H9 (cell line): ENCODE data around the gene PROSER3. TPM values are rescaled to one million over a fixed set of nuclear protein-coding genes. Genes with fewer than 3 reads are reported as not detected.

Source experiments
- DNase-seq: peaks from one replicate; pipeline ENCODE4 v3.0.0-alpha.2; 2017
- H2AFZ ChIP-seq: one replicate; pipeline ENCODE4 v1.6.1; 2013; ENCODE audit warnings: mild to moderate bottlenecking, low read length, control low read depth, moderate library complexity
- H2AK5ac ChIP-seq: 2 replicates; pipeline ENCODE4 v1.6.1; 2013; ENCODE audit warnings: low read length, control low read depth, mixed read lengths; ENCODE audit not compliant: insufficient read length
- H2BK120ac ChIP-seq: one replicate; pipeline ENCODE4 v1.6.1; 2013; ENCODE audit warnings: low read depth, mild to moderate bottlenecking, low read length, control low read depth, inconsistent platforms; ENCODE audit not compliant: poor library complexity, severe bottlenecking
- H2BK12ac ChIP-seq: 2 replicates; pipeline ENCODE4 v1.6.1; 2013; ENCODE audit warnings: low read length, control low read depth, mixed read lengths, low read depth; ENCODE audit not compliant: insufficient read length
- H2BK15ac ChIP-seq: 2 replicates; pipeline ENCODE4 v1.6.1; 2013; ENCODE audit warnings: low read depth, low read length, control low read depth
- H2BK20ac ChIP-seq: one replicate; pipeline ENCODE4 v1.6.1; 2013; ENCODE audit warnings: low read depth, mild to moderate bottlenecking, low read length, control low read depth, inconsistent platforms; ENCODE audit not compliant: poor library complexity, severe bottlenecking
- H2BK5ac ChIP-seq: 2 replicates; pipeline ENCODE4 v1.6.1; 2013; ENCODE audit warnings: low read length, control low read depth, mixed read lengths; ENCODE audit not compliant: insufficient read length
- H3K14ac ChIP-seq: 2 replicates; pipeline ENCODE4 v1.6.1; 2013; ENCODE audit warnings: low read length, control low read depth; ENCODE audit not compliant: insufficient read depth
- H3K18ac ChIP-seq: 2 replicates; pipeline ENCODE4 v1.6.1; 2013; ENCODE audit warnings: low read depth, mild to moderate bottlenecking, mixed read lengths, low read length, control low read depth; ENCODE audit not compliant: insufficient read length
- H3K23ac ChIP-seq: 2 replicates; pipeline ENCODE4 v1.6.1; 2013; ENCODE audit warnings: low read length, control low read depth, mixed read lengths, low read depth; ENCODE audit not compliant: insufficient read length
- H3K23me2 ChIP-seq: 2 replicates; pipeline ENCODE4 v1.6.1; 2013; ENCODE audit warnings: low read depth, mild to moderate bottlenecking, mixed read lengths, low read length, control low read depth; ENCODE audit not compliant: insufficient read length, poor library complexity, severe bottlenecking
- H3K27ac ChIP-seq: 2 replicates; pipeline ENCODE4 v1.5.1; 2013; ENCODE audit warnings: low read length, control low read depth, mixed read lengths, low read depth; ENCODE audit not compliant: insufficient read length
- H3K27me3 ChIP-seq: 2 replicates; pipeline ENCODE4 v1.6.1; 2013; ENCODE audit warnings: low read length, control low read depth, inconsistent platforms; ENCODE audit not compliant: insufficient read depth
- H3K4ac ChIP-seq: 2 replicates; pipeline ENCODE4 v1.6.1; 2013; ENCODE audit warnings: low read depth, mild to moderate bottlenecking, control low read depth, inconsistent platforms, low read length, moderate library complexity
- H3K4me1 ChIP-seq: 2 replicates; pipeline ENCODE4 v1.6.1; 2013; ENCODE audit warnings: low read length, control low read depth, inconsistent platforms; ENCODE audit not compliant: insufficient read depth
- H3K4me2 ChIP-seq: 2 replicates; pipeline ENCODE4 v1.6.1; 2013; ENCODE audit warnings: low read length, control low read depth, mixed read lengths; ENCODE audit not compliant: insufficient read length, insufficient read depth
- H3K56ac ChIP-seq: 2 replicates; pipeline ENCODE4 v1.6.1; 2013; ENCODE audit warnings: low read depth, mild to moderate bottlenecking, mixed read lengths, low read length, control low read depth; ENCODE audit not compliant: insufficient read length
- H3K79me1 ChIP-seq: 2 replicates; pipeline ENCODE4 v1.6.1; 2013; ENCODE audit warnings: low read depth, mild to moderate bottlenecking, moderate library complexity, low read length, control low read depth, inconsistent platforms; ENCODE audit not compliant: insufficient read depth, poor library complexity, severe bottlenecking
- H3K79me2 ChIP-seq: 2 replicates; pipeline ENCODE4 v1.6.1; 2013; ENCODE audit warnings: low read length, control low read depth, inconsistent platforms; ENCODE audit not compliant: insufficient read depth
- H3K9ac ChIP-seq: 2 replicates; pipeline ENCODE4 v1.6.1; 2013; ENCODE audit warnings: low read length, control low read depth, mixed read lengths; ENCODE audit not compliant: insufficient read length; ENCODE audit errors: extremely low read depth
- H3K9me3 ChIP-seq: one replicate; pipeline ENCODE4 v1.6.1; 2013; ENCODE audit warnings: low read depth, low read length, inconsistent platforms; ENCODE audit not compliant: control insufficient read depth
- H3T11ph ChIP-seq: one replicate; pipeline ENCODE4 v1.6.1; 2013; ENCODE audit warnings: mild to moderate bottlenecking, low read length, control low read depth, inconsistent platforms
- H4K20me1 ChIP-seq: one replicate; pipeline ENCODE4 v1.6.1; 2013; ENCODE audit not compliant: control insufficient read depth, insufficient read length, insufficient read depth
- H4K5ac ChIP-seq: 2 replicates; pipeline ENCODE4 v1.6.1; 2013; ENCODE audit warnings: low read depth, mild to moderate bottlenecking, mixed read lengths, low read length, control low read depth; ENCODE audit not compliant: insufficient read length
- H4K8ac ChIP-seq: replicated peaks from 2 replicates; pipeline ENCODE4 v1.6.1; 2013; ENCODE audit warnings: low read length, control low read depth, mixed read lengths, low read depth; ENCODE audit not compliant: insufficient read length
- H4K91ac ChIP-seq: 2 replicates; pipeline ENCODE4 v1.6.1; 2013; ENCODE audit warnings: low read depth, mild to moderate bottlenecking, moderate library complexity, mixed read lengths, low read length, control low read depth; ENCODE audit not compliant: insufficient read length
- H3K27ac Mint-ChIP-seq, 3 experiments: 2 replicates in 2 of 3; 3 replicates in 1 of 3; pipeline ENCODE4 v1.8.0; 2020 to 2021; ENCODE audit warnings: mixed read lengths in 3 of 3, mild to moderate bottlenecking in 1 of 3, moderate library complexity in 1 of 3
- H3K27me3 Mint-ChIP-seq: 2 replicates; pipeline ENCODE4 v1.8.0; 2021; ENCODE audit warnings: low read depth, mild to moderate bottlenecking, moderate library complexity, mixed read lengths
- H3K36me3 Mint-ChIP-seq, 3 experiments: 2 replicates in 2 of 3; 3 replicates in 1 of 3; pipeline ENCODE4 v1.8.0; 2020 to 2021; ENCODE audit warnings: low read depth in 3 of 3, mixed read lengths in 3 of 3; ENCODE audit not compliant: insufficient read depth in 1 of 3
- H3K4me1 Mint-ChIP-seq, 2 experiments: 2 replicates each; pipeline ENCODE4 v1.8.0; 2020; ENCODE audit warnings: mixed read lengths in 2 of 2
- H3K4me3 Mint-ChIP-seq, 2 experiments: 2 replicates in 1 of 2; 3 replicates in 1 of 2; pipeline ENCODE4 v1.8.0; 2020 to 2021; ENCODE audit warnings: mild to moderate bottlenecking in 2 of 2, mixed read lengths in 2 of 2, moderate library complexity in 1 of 2
- H3K9me3 Mint-ChIP-seq, 2 experiments: 2 replicates in 1 of 2; 3 replicates in 1 of 2; pipeline ENCODE4 v1.8.0; 2020; ENCODE audit warnings: mild to moderate bottlenecking in 2 of 2, mixed read lengths in 2 of 2, moderate library complexity in 1 of 2
- WGBS: extraction: QIAGEN DNeasy Blood & Tissue Kit; methylation state at CpG from one replicate; pipeline ENCODE4 v1.1.7; 2013; ENCODE audit warnings: missing lambda C conversion rate, low lambda C conversion rate, mixed read lengths; ENCODE audit not compliant: insufficient read length; ENCODE audit errors: extremely low coverage; 5-methylcytosine and 5-hydroxymethylcytosine counted together
- total RNA-seq: library from RNA; stranded (reverse); gene quantifications from 2 replicates; pipeline ENCODE4 v1.2.1, GENCODE V29; 2021
- TF ChIP-seq, protein P1 (sequence below): fragments of 200-600 bp; sonication (generic); conservative IDR thresholded peaks from 3 replicates; pipeline ENCODE4 v1.8.0; 2021; ENCODE audit warnings: antibody characterized with exemption, mild to moderate bottlenecking

Gene PROSER3
- total RNA-seq, 1 experiment from 2014 or later: 29.1 TPM

DNA sequence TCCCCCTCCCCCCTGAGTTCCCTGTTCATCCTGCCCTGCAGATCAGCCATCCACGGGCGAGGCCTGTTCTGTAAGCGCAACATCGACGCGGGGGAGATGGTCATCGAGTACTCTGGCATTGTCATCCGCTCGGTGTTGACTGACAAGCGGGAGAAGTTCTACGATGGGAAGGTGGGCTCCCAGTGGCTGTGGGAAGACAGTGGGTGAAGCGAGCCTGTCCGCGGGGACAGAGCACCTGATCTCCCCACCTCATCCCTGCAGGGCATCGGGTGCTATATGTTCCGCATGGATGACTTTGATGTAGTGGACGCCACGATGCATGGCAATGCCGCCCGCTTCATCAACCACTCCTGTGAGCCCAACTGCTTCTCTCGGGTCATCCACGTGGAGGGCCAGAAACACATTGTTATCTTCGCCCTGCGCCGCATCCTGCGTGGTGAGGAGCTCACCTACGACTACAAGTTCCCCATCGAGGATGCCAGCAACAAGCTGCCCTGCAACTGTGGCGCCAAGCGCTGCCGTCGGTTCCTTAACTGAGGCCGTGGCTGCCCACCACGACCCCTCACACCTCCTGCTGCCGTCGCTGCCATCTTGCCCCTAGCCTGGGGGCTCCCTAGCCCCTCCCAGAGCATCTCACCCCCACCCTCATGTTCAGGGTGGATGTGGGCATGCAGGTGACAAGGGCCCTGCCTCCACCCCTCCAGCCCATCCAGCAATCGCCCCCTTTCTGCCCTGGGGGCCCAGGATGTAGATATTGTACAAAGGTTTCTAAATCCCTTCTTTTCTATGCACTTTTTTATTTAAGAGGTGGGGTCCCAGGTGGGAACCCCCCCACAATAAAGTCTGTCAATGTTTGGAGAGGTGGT is 19.7 kb upstream of the PROSER3 start:
- no peak overlapping the region for H2AFZ ChIP-seq
- no peak overlapping the region for H3K56ac ChIP-seq
- H4K91ac ChIP-seq: no peak overlapping the region
- H3K4me1 Mint-ChIP-seq: peaks cover 6 to 12% of the 10 kb centered on the region in 2 experiments
- TF ChIP-seq, protein P1, sequence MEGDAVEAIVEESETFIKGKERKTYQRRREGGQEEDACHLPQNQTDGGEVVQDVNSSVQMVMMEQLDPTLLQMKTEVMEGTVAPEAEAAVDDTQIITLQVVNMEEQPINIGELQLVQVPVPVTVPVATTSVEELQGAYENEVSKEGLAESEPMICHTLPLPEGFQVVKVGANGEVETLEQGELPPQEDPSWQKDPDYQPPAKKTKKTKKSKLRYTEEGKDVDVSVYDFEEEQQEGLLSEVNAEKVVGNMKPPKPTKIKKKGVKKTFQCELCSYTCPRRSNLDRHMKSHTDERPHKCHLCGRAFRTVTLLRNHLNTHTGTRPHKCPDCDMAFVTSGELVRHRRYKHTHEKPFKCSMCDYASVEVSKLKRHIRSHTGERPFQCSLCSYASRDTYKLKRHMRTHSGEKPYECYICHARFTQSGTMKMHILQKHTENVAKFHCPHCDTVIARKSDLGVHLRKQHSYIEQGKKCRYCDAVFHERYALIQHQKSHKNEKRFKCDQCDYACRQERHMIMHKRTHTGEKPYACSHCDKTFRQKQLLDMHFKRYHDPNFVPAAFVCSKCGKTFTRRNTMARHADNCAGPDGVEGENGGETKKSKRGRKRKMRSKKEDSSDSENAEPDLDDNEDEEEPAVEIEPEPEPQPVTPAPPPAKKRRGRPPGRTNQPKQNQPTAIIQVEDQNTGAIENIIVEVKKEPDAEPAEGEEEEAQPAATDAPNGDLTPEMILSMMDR: no peak
- no peaks in the 10 kb centered on the region for H3K9me3 Mint-ChIP-seq
- no peak overlapping the region for H3K18ac ChIP-seq
- no peak overlapping the region for H2BK5ac ChIP-seq
- no peak overlapping the region for H4K5ac ChIP-seq
- no peak overlapping the region for H3K9ac ChIP-seq
- no peak overlapping the region; a peak in 1 of 7 replicates for H3K27ac Mint-ChIP-seq
- H3K4me3 Mint-ChIP-seq: no peak overlapping the region
- peaks cover 38 to 58% (median 51%) of the 10 kb centered on the region in 3 experiments; a peak in 6 of 7 replicates for H3K36me3 Mint-ChIP-seq
- H3K27me3 Mint-ChIP-seq: no peaks in the 10 kb centered on the region
- no peak overlapping the region for H3K27ac ChIP-seq
- no peak overlapping the region for H2BK120ac ChIP-seq
- H3K79me2 ChIP-seq: no peaks in the 10 kb centered on the region
- no peak overlapping the region for H3K14ac ChIP-seq
- WGBS: no CpG with 5 or more reads among the region's 37 CpGs
- H3K79me1 ChIP-seq: no peaks in the 10 kb centered on the region
- H2AK5ac ChIP-seq: no peak overlapping the region
- H3K27me3 ChIP-seq: no peaks in the 10 kb centered on the region
- H3K9me3 ChIP-seq: no peaks in the 10 kb centered on the region
- H2BK15ac ChIP-seq: no peak overlapping the region
- H2BK12ac ChIP-seq: no peak overlapping the region
- DNase-seq: no peak
- H2BK20ac ChIP-seq: no peak overlapping the region
- H3K23ac ChIP-seq: no peak overlapping the region
- no peak overlapping the region for H3K4ac ChIP-seq
- no peak overlapping the region for H3T11ph ChIP-seq
- no peak overlapping the region for H3K4me2 ChIP-seq
- no peaks in the 10 kb centered on the region for H4K20me1 ChIP-seq
- peaks cover 6% of the 10 kb centered on the region for H3K23me2 ChIP-seq
- no peak overlapping the region for H4K8ac ChIP-seq
- no peaks in the 10 kb centered on the region for H3K4me1 ChIP-seq
